ENCODE data around the gene AGBL5.

The AGBL5 gene

GRCh38 chr2:27050996-27051901, at the start of gene AGBL5:
Gene AGBL5, plus strand, starts transcription at chr2:27051668. Its CDS starts 1,291 bp downstream, at chr2:27052959.
- DNase-seq (ENCODE audit: low spot score) = peak; percentile 92

- no peak for DNase-seq (ENCODE audit: low spot score)
Measured at GRCh38 chr2:27001950-27002349, 49.5 kb upstream of the AGBL5 start.

- no peak for DNase-seq (ENCODE audit: low spot score)
Measured at GRCh38 chr2:27003007-27003406, 48.5 kb upstream of the AGBL5 start.

GRCh38 chr2:27003857-27004256, 47.6 kb upstream of the AGBL5 start:
- DNase-seq (ENCODE audit: low spot score) = no peak

GRCh38 chr2:27006602-27007415, 44.7 kb upstream of the AGBL5 start:
- DNase-seq (ENCODE audit: low spot score) = no peak

GRCh38 chr2:27007416-27008374, 43.8 kb upstream of the AGBL5 start:
- no peak for DNase-seq (ENCODE audit: low spot score)

- no peak for DNase-seq (ENCODE audit: low spot score)
Measured at GRCh38 chr2:27008678-27009077, 42.8 kb upstream of the AGBL5 start.

- DNase-seq (ENCODE audit: low spot score) = no peak
Measured at GRCh38 chr2:27009083-27009482, 42.4 kb upstream of the AGBL5 start.

GRCh38 chr2:27009716-27010115, 41.8 kb upstream of the AGBL5 start:
- no peak for DNase-seq (ENCODE audit: low spot score)

- DNase-seq (ENCODE audit: low spot score) = no peak
Measured at GRCh38 chr2:27010139-27010538, 41.3 kb upstream of the AGBL5 start.

- no peak for DNase-seq (ENCODE audit: low spot score)
Measured at GRCh38 chr2:27013738-27014137, 37.7 kb upstream of the AGBL5 start.

- no peak for DNase-seq (ENCODE audit: low spot score)
Measured at GRCh38 chr2:27014771-27015433, 36.6 kb upstream of the AGBL5 start.

GRCh38 chr2:27016801-27017325, 34.6 kb upstream of the AGBL5 start:
- peak; percentile 44 for DNase-seq (ENCODE audit: low spot score)

GRCh38 chr2:27018142-27018541, 33.3 kb upstream of the AGBL5 start:
- no peak for DNase-seq (ENCODE audit: low spot score)

GRCh38 chr2:27019459-27019858, 32.0 kb upstream of the AGBL5 start:
- DNase-seq (ENCODE audit: low spot score) = no peak

- no peak for DNase-seq (ENCODE audit: low spot score)
Measured at GRCh38 chr2:27019931-27020855, 31.3 kb upstream of the AGBL5 start.

GRCh38 chr2:27021253-27022049, 30.0 kb upstream of the AGBL5 start:
- no peak for DNase-seq (ENCODE audit: low spot score)

GRCh38 chr2:27023740-27024139, 27.7 kb upstream of the AGBL5 start:
- no peak for DNase-seq (ENCODE audit: low spot score)

GRCh38 chr2:27024188-27024587, 27.3 kb upstream of the AGBL5 start:
- DNase-seq (ENCODE audit: low spot score) = no peak

All from putamen (tissue), 1 donor.